NCI-H2171 treated with DMSO at 0.1 percent for 48 hours (cell line): Measurements from ENCODE around the gene XRCC3.

Source experiments
- DNase-seq: peaks from one replicate; lab custom pipeline; 2025; lab: John Stamatoyannopoulos, UW

XRCC3 gene

DNA sequence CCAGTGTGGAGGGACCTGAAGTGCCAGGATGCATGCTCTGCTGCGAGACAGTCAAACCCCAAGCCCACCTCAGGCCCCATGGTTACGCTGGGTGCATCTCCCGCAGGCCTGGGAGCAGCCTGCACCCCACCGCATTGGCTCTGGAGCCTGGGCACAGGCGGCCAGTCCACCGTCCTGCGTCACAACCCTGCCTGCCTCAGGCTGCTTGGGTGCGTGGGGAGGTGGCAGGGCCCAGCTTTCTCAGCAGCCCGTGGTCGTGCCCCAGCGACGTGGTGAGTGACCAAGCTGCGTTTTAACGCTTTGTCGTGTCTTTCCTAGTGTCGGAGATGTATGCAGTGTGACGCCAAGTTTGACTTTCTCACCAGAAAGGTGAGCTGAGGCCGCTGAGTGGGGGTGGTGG, 11.2 kb upstream of the XRCC3 start:
- DNase-seq, result no peak

GRCh38 chr14:103725739-103726395, 10.6 kb upstream of the XRCC3 start:
- no peak for DNase-seq

- DNase-seq, result no peak
Observed at GRCh38 chr14:103725001-103725682, 9.9 kb upstream of the XRCC3 start.

GRCh38 chr14:103724116-103724515, 8.9 kb upstream of the XRCC3 start:
- no peak for DNase-seq

GRCh38 chr14:103723748-103724081, 8.5 kb upstream of the XRCC3 start:
- DNase-seq, result no peak

- DNase-seq, result no peak
Observed at GRCh38 chr14:103721334-103722120, 6.3 kb upstream of the XRCC3 start.

DNA sequence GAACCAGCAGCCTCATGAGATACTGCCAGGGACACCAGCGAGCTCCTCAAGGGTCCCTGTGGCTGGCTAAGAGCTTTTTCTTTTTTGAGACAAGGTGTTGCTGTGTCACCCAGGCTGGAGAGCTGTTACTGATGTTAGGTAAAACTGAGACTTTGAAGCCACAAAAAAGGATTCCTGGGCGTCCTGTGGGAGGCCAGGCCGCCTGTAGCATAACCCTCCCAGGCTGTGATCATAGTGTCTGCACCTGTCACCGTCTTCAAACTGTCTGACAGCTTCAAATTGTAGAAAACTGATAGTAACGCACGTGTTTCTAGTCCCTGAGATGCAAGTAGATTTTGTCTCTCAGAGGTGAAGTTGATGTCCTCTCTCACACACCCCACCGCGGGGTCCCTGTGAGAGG, 4.5 kb upstream of the XRCC3 start:
- DNase-seq, result no peak

GRCh38 chr14:103718572-103718971, 3.3 kb upstream of the XRCC3 start:
- DNase-seq, result no peak

DNA sequence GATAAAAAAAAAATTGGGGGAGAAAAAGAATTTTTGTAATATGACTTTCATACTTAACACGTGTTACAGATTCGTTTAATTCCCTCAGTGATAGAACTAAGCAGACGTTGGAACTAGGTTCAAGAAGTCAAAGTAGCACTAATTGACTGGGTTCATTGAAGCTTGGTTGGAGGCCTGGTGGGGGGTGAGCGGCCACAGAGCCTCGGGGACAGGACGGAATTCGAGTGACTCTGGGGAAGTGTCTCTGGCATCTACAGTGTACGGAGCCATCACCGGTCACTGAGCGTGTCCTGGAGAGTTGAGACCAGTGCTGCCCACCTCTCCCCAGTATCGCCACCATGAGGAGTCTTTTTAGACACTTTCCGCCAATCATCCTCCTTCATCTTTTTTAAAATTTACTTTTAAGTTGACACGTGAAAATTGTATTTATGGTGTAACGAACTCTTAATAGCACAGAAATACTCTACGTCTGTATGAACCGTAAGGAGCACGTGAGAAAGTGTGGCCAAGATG, 1.7 kb upstream of the XRCC3 start:
- DNase-seq, result no peak

DNA sequence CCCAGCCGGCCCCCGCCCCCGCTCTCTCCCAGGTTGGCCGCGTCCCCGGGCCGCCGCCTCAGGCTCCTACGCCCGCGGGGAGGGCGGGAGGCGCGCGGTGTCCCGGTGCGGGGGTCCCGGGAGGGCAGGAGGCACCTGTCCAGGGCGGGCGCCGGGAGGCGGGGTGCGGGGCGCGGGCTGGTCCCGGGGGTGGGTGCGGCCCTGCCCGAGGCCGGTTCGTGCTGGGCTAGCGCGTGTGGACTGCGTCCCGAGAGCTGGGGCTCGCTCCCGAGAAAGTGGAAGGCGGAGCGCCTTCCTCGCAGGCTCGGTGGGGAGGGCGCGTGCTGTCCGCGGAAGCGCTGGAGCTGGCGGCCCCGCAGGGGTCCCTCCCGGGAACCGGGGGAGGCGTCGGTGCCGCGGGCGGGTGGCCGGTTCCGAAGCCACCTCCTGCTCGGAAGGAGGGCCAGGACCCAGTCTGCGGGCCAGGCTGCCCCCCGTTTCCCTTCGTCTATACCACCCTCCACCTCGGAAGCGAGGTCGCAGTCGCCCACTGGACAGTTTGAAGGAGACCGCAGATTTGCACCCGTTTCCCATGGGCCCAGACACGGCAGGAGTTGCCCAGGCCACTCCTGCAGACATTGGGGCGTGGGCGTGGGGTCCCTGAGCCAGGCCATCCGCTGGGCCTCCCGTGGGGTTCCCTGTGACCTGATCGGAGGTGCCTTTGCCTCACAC, 995 bp upstream of the XRCC3 start:
- no peak for DNase-seq

- no peak for DNase-seq
Observed at GRCh38 chr14:103714063-103714724, 1.1 kb downstream of the XRCC3 start.

GRCh38 chr14:103713304-103714062, 1.8 kb downstream of the XRCC3 start:
- no peak for DNase-seq

DNA sequence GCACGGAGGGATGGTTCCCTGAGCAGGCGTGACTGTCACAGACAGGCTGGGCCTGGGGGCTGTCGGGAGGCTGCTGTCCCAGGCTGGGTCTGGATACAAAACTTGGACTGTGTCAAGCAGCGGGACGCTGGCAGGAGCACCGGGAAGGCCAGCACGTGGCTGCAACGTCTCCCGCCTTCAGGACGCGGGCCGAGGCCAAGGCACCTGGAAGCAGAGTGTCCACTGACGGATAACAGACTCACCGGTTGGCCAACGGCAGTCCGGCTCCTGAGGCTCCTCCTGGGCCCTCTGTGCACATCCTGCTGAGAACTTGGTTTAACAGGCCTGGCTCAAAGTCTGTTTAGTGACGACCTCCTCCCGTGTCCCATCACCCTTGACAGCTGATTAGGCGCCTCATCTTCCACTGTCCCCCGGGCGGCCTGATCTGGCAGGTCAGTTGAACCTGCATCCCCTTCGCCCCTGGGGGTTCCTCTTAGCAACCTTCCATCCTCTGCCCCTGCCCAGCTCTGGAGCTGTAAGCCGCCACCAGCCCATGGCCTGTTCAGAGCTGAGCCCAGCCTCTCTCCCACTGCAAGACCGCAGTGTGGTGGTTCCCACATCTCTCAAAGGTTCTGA, 2.5 kb downstream of the XRCC3 start:
- DNase-seq, result no peak

DNA sequence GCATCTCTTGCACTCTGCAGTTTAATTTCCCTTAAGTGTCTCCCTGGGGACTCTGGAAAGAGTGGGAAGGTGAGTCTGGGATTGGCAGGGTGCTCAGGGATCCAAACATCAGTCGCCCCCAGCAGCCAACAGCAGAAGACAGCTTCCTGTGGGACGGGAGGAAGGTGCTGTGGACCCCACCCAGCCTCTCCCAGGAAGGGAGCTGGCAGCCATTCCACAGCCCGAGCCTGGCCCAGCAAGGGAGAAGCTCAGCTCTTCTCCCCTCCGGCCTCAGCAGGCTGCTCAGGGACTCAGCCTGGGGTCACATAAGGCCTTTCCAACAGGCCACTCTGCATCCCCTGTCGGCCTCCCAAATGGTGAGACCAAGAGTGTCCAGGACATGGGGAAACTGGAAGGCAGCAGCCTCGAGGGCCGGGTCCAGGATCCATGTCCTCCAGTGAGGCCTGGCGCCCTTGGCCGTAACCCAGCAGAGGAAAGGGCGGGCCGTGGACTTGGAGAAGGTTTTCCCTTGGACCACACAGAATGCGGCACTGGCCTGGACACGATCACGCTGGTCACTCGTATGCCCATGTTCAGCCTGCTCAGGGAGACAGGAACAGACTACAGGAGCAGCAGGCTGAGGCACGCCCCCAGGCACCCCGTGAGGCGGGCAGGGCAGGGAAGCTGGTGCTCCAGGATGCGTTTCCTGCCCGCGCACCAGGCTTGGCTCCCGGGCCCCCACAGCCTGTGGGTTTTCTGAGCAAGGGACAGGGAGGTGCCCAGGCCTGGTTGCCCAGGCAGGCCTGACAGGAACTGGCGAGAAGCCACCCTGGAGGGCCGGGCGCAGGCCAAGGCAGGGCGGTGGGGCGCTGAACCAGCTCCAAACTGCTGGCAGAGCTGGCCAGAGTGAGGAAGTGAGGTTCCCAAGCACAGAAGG, 3.5 kb downstream of the XRCC3 start:
- no peak for DNase-seq

DNA sequence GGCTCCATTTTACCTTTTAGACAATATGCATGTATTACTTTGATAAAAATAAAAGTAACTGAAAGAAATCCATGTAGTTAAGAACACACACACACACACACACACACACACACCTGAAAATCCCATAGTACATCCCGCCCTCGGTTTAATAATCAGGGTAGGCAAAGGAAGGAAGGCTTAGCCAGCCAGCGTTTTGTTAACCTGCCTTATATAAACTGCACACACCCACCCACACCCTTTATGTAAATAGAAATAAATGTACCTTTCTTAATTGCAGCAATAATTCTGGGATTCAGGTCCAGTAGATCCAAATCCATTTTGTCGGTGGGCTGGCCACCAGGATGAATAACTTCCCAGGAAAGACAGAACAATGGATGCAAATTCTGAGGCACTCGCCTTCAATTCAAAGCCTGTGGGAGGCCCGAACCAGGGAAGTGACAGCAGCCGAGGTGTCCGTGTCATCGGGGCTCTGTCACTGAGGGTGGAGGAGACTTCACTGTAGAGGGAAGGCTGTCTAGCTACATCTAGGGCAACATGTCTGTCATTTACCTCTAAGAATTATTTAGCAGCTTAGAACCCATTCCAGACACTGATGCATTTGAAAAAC, 4.4 kb downstream of the XRCC3 start:
- DNase-seq, result no peak

DNA sequence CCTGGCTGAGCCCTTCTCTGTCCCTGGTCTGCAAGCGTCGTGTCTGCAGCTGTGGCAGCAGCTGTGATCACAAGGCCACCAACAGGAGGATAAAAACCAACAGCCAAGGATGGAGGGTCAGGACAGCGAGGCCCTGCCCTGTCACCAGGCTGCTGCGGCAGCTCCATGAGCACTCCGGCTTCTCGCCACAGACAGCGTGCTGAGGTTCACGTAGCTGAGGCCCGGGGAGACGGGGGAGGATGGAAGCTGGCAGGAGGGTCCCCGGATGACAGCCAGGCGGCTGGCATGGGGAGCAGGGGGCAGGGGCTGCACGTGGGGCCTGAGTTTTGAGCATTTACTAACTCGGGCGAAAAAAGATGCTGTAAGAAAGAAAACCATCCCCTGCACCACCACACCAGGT, 5.4 kb downstream of the XRCC3 start:
- DNase-seq, result no peak

GRCh38 chr14:103708750-103709187, 6.5 kb downstream of the XRCC3 start:
- no peak for DNase-seq

GRCh38 chr14:103707329-103708263, 7.7 kb downstream of the XRCC3 start:
- no peak for DNase-seq
